ENCODE data around the gene PRKN.

PRKN gene

DNA sequence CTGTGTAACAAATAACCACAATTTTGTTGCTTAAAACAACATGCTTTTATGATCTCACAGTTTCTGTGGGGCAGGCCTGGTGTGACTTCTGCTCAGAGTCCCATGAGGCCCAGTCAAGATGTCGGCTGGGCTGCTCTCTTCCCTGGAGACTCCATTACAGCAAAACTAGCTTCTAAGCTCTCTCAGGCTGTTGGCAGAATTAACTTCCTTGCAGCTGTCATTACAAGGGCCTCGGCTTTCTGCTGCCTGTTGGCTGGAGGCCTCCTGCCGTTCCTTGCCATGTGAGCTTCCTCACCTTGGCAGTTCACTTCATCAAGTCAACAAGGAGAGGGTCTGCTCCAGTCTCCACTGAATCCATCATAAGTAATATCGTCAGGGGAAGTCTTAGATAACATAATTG lies 659.2 kb downstream of the PRKN start:
- TF ChIP-seq, protein P1, sequence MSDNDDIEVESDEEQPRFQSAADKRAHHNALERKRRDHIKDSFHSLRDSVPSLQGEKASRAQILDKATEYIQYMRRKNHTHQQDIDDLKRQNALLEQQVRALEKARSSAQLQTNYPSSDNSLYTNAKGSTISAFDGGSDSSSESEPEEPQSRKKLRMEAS (IDR thresholded peaks at IDR 0.05; ENCODE audit: low read depth, low read length) = no peak
- no peak for TF ChIP-seq POLR2A (IDR thresholded peaks at IDR 0.05; ENCODE audit: extremely low read depth, insufficient read length)
- no peak for TF ChIP-seq CTCF (IDR thresholded peaks at IDR 0.05; ENCODE audit: low read depth, low read length)
- TF ChIP-seq MYC (IDR thresholded peaks at IDR 0.05; ENCODE audit: low read depth, low read length) = no peak
- H3K4me3 ChIP-seq (ENCODE audit: low read depth, low read length) = no peak overlapping the region
- no peak for DNase-seq (ENCODE audit: low read depth)

DNA sequence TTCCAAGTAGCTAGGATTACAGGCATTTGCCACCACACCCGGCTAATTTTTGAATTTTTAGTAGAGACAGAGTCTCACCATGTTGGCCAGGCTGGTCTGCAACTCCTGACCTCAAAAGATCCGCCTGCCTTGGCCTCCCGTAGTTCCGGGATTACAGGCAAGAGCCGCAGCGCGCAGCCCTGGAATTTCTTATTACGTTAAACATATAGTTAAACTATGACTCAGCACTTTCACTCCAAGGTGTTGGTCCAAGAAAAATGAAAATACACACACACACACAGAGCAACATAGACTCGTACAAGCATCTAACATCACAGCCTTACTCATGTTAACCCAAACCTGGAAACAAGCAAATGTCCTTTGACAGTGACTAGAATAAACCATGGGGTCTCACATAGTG lies 663.9 kb downstream of the PRKN start:
- DNase-seq (ENCODE audit: low read depth) = no peak
- H3K4me3 ChIP-seq (ENCODE audit: low read depth, low read length) = no peak overlapping the region
- TF ChIP-seq MYC (IDR thresholded peaks at IDR 0.05; ENCODE audit: low read depth, low read length) (no peak), POLR2A (IDR thresholded peaks at IDR 0.05; ENCODE audit: extremely low read depth, insufficient read length) (no peak), CTCF (IDR thresholded peaks at IDR 0.05; ENCODE audit: low read depth, low read length) (no peak)
- TF ChIP-seq, protein P1 (IDR thresholded peaks at IDR 0.05; ENCODE audit: low read depth, low read length) = no peak

- H3K4me3 ChIP-seq (ENCODE audit: low read depth, low read length) = no peak overlapping the region
- TF ChIP-seq, protein P1 (IDR thresholded peaks at IDR 0.05; ENCODE audit: low read depth, low read length) = no peak
- TF ChIP-seq CTCF (IDR thresholded peaks at IDR 0.05; ENCODE audit: low read depth, low read length) = no peak
- no peak for TF ChIP-seq MYC (IDR thresholded peaks at IDR 0.05; ENCODE audit: low read depth, low read length)
- DNase-seq (ENCODE audit: low read depth) = no peak
Measured at GRCh38 chr6:162058281-162058875, 669.2 kb downstream of the PRKN start.

- TF ChIP-seq CTCF (IDR thresholded peaks at IDR 0.05; ENCODE audit: low read depth, low read length) (no peak), POLR2A (IDR thresholded peaks at IDR 0.05; ENCODE audit: extremely low read depth, insufficient read length) (no peak), MYC (IDR thresholded peaks at IDR 0.05; ENCODE audit: low read depth, low read length) (no peak)
- TF ChIP-seq, protein P1 (IDR thresholded peaks at IDR 0.05; ENCODE audit: low read depth, low read length) = no peak
- H3K4me3 ChIP-seq (ENCODE audit: low read depth, low read length) = no peak overlapping the region
- DNase-seq (ENCODE audit: low read depth) = peak; percentile 16
Measured at GRCh38 chr6:162056745-162057144, 670.8 kb downstream of the PRKN start.

DNA sequence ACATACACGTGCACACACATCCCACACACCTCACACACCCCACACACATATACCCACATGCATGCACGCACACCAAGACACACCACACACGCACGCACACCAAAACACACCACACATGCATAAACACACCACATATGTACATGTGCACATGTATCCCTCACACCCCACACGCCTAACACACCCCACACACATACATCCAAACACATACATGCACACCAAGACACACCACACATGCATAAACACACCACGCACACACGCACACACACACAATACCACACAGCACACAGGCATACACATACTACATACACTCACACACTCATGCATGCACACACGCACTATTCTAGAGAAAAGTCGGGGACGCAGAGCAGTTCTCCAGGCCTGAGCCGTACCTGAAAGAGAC lies 671.5 kb downstream of the PRKN start:
- DNase-seq (ENCODE audit: low read depth) = no peak
- H3K4me3 ChIP-seq (ENCODE audit: low read depth, low read length) = no peak overlapping the region
- no peak for TF ChIP-seq MYC (IDR thresholded peaks at IDR 0.05; ENCODE audit: low read depth, low read length)
- TF ChIP-seq CTCF (IDR thresholded peaks at IDR 0.05; ENCODE audit: low read depth, low read length) = no peak
- no peak for TF ChIP-seq POLR2A (IDR thresholded peaks at IDR 0.05; ENCODE audit: extremely low read depth, insufficient read length)
- TF ChIP-seq, protein P1 (IDR thresholded peaks at IDR 0.05; ENCODE audit: low read depth, low read length) = no peak
